GM12878 (cell line): ENCODE results near the gene UBC. TPM values are rescaled to one million over a fixed set of nuclear protein-coding genes. Genes with fewer than 3 reads are reported as not detected.

Experiments used
- ATAC-seq: fragments of 200-7000 bp; cut with Tn5 transposase; 3 replicates; pipeline ENCODE4 v1.9.1; 2020; ENCODE audit warnings: mild to moderate bottlenecking, moderate library complexity
- BruUV-seq: library from RNA; stranded (reverse); fragments of 400-500 nt; replicated peaks from 2 replicates; lab custom pipeline; 2021; lab: Mats Ljungman, UMichigan
- CTCF ChIA-PET: fragments of 300-600 bp; sonication (Branson Sonifier 250); formaldehyde crosslinking; extraction: SDS; loops from one replicate; lab custom pipeline; 2021; ENCODE audit warnings: inconsistent platforms; lab: Yijun Ruan, JAX
- POLR2A ChIA-PET: fragments of 350-600 bp; formaldehyde crosslinking; extraction: SDS; loops from one replicate; lab custom pipeline; 2021; ENCODE audit warnings: inconsistent platforms; lab: Charles Lee
- RAD21 ChIA-PET: fragments of 300-600 bp; sonication (Branson Sonifier 250); formaldehyde crosslinking; loops from one replicate; lab custom pipeline; 2023; ENCODE audit warnings: antibody characterized with exemption; ENCODE audit not compliant: unreplicated experiment; lab: Charles Lee
- SMC1A ChIA-PET: fragments of 300-600 bp; sonication (Branson Sonifier 250); formaldehyde crosslinking; loops from one replicate; lab custom pipeline; 2023; ENCODE audit not compliant: unreplicated experiment, uncharacterized antibody; lab: Charles Lee
- DNase-seq: peaks from one replicate; pipeline ENCODE4 v3.0.0-alpha.2; 2011; ENCODE audit warnings: low read depth, low spot score
- FAIRE-seq: peaks from 3 replicates; lab custom pipeline; 2011; peaks lifted over from hg19 to GRCh38; lab: Jason Lieb, UNC
- H2AFZ ChIP-seq: 2 replicates; pipeline ENCODE4 v1.6.0; 2011; ENCODE audit warnings: low read depth, low read length, control low read depth; ENCODE audit not compliant: control insufficient read depth
- H3K27ac ChIP-seq: 2 replicates; pipeline ENCODE4 v1.5.1; 2011; ENCODE audit warnings: control low read depth; ENCODE audit not compliant: control insufficient read depth, insufficient read depth
- H3K27me3 ChIP-seq, 2 experiments: replicated peaks in 1 of 2; 2 replicates each; pipeline versions ENCODE4 v1.6.0 to v1.6.1; 2011; ENCODE audit warnings: low read length in 1 of 2; ENCODE audit not compliant: control insufficient read depth in 2 of 2, insufficient read depth in 2 of 2
- H3K36me3 ChIP-seq, 2 experiments: 2 replicates each; pipeline ENCODE4 v1.5.1; 2011; ENCODE audit warnings: low read length in 1 of 2; ENCODE audit not compliant: control insufficient read depth in 2 of 2, insufficient read depth in 2 of 2
- H3K4me1 ChIP-seq: 2 replicates; pipeline ENCODE4 v1.6.1; 2011; ENCODE audit warnings: mild to moderate bottlenecking, low read length, moderate library complexity, mixed read lengths; ENCODE audit not compliant: control insufficient read depth, insufficient read depth
- H3K4me2 ChIP-seq: 2 replicates; pipeline ENCODE4 v1.6.0; 2011; ENCODE audit warnings: control low read depth; ENCODE audit not compliant: control insufficient read depth, insufficient read depth
- H3K4me3 ChIP-seq: fragments of 200-600 bp; sonication (generic); 2 replicates; pipeline ENCODE4 v1.5.1; 2016
- H3K79me2 ChIP-seq: 2 replicates; pipeline ENCODE4 v1.6.0; 2011; ENCODE audit warnings: low read length; ENCODE audit not compliant: control insufficient read depth, insufficient read depth
- H3K9ac ChIP-seq: 2 replicates; pipeline ENCODE4 v1.8.0; 2011; ENCODE audit warnings: low read length, control low read depth, mixed read lengths; ENCODE audit not compliant: control insufficient read depth, insufficient read depth
- H3K9me3 ChIP-seq: replicated peaks from 3 replicates; pipeline ENCODE4 v1.5.1; 2011; ENCODE audit warnings: mild to moderate bottlenecking, low read length; ENCODE audit not compliant: control insufficient read depth, insufficient read depth
- H4K20me1 ChIP-seq: 2 replicates; pipeline ENCODE4 v1.6.0; 2011; ENCODE audit not compliant: control insufficient read depth, insufficient read depth
- BCL11A ChIP-seq: IDR thresholded peaks from 2 replicates; pipeline ENCODE4 v1.6.1; 2011; ENCODE audit warnings: low read depth, low read length
- BMI1 ChIP-seq: fragments of 450-650 bp; IDR thresholded peaks from 2 replicates; pipeline ENCODE4 v1.6.1; 2016; ENCODE audit warnings: mild to moderate bottlenecking, moderate library complexity, borderline replicate concordance
- CTCF ChIP-seq, 3 experiments: IDR thresholded peaks in 2 of 3; conservative IDR thresholded peaks in 1 of 3; 2 replicates each; pipeline ENCODE4 v1.5.1; 2011; ENCODE audit warnings: low read depth in 3 of 3, low read length in 3 of 3, mild to moderate bottlenecking in 3 of 3, control low read depth in 2 of 3, moderate library complexity in 2 of 3, inconsistent platforms in 1 of 3, mixed read lengths in 1 of 3; ENCODE audit not compliant: control insufficient read depth in 2 of 3, insufficient read depth in 1 of 3; ENCODE audit errors: extremely low read depth in 1 of 3
- RELA ChIP-seq: fragments of 450-650 bp; IDR thresholded peaks from 2 replicates; pipeline ENCODE4 v1.8.0; 2014; ENCODE audit warnings: borderline replicate concordance; ENCODE audit not compliant: partially characterized antibody
- SRF ChIP-seq, 2 experiments: IDR thresholded peaks; 2 replicates each; pipeline ENCODE4 v1.6.1; 2011; ENCODE audit warnings: low read depth in 2 of 2, low read length in 2 of 2, mild to moderate bottlenecking in 1 of 2, moderate library complexity in 1 of 2
- TARDBP ChIP-seq: IDR thresholded peaks from 2 replicates; pipeline ENCODE4 v1.6.1; 2016; ENCODE audit warnings: borderline replicate concordance
- ZBTB40 ChIP-seq: fragments of 450-650 bp; IDR thresholded peaks from 2 replicates; pipeline ENCODE4 v1.6.1; 2016; ENCODE audit warnings: mild to moderate bottlenecking, moderate library complexity, borderline replicate concordance
- WGBS: methylation state at CpG from one replicate; pipeline ENCODE4 v1.1.6; 2016; ENCODE audit warnings: low lambda C conversion rate; ENCODE audit not compliant: insufficient replicate concordance, insufficient coverage; ENCODE audit errors: missing lambda C conversion rate; 5-methylcytosine and 5-hydroxymethylcytosine counted together
- in situ Hi-C: fragments of 300-500 bp; cut with MboI; formaldehyde crosslinking; loops from 9 replicates; pipeline ENCODE4 v1.14.3; 2018; ENCODE audit warnings: mixed read lengths
- intact Hi-C: fragments of 100-400 bp; cut with micrococcal nuclease; formaldehyde crosslinking; loops from one replicate; pipeline ENCODE4 v1.14.2; 2022; ENCODE audit not compliant: unreplicated experiment
- polyA plus RNA-seq, 11 experiments: library from polyadenylated mRNA; depleted of rRNA in 4 of 11; unstranded in 6 of 11; stranded (reverse) in 5 of 11; fragments of >200 nt; fragmentation: Nextera tagmentation in 4 of 11; fragmentation: Illumina TruSeq in 1 of 11; extraction: Ambion mirVana in 4 of 11; extraction: Trizol in 1 of 11; gene quantifications; 1 replicate in 1 of 11; 2 replicates in 10 of 11; pipeline versions ENCODE4 v1.2.1 to v1.2.3, GENCODE V29; 2011 to 2016; ENCODE audit warnings: inconsistent platforms in 2 of 11, missing spikeins in 2 of 11, low read depth in 1 of 11
- total RNA-seq, 4 experiments: library from RNA; depleted of rRNA in 3 of 4; stranded (reverse); fragments of >200 nt in 3 of 4; fragmentation: Illumina TruSeq in 1 of 4; extraction: Trizol in 1 of 4; gene quantifications; 2 replicates each; pipeline versions ENCODE4 v1.2.1 to v1.2.3, GENCODE V29; 2013 to 2021

The UBC gene
- total and polyA plus RNA-seq, 10 of the 15 experiments (the other 5 are each of a cell fraction or from before 2014, with no cell fraction given): 653 to 1,666 (median 874) TPM

GRCh38 chr12:124875803-124876132 is 38.7 kb downstream of the UBC start:
- 92% methylated on average over 2 of the region's 2 CpGs for WGBS
- no peaks in the 10 kb centered on the region for H3K27me3 ChIP-seq
- no peak overlapping the region for H3K4me3 ChIP-seq
- no peak for FAIRE-seq
- RAD21 ChIA-PET: no interaction called here
- TF ChIP-seq SRF (IDR thresholded peaks at IDR 0.05; ENCODE audit: low read depth in 2 of 2, low read length in 2 of 2) (no peak), CTCF (IDR thresholded peaks at IDR 0.05 in 2 of 3, conservative IDR thresholded peaks at IDR 0.05 in 1 of 3; ENCODE audit: control insufficient read depth in 2 of 3, extremely low read depth in 1 of 3, insufficient read depth in 1 of 3, low read depth in 3 of 3, low read length in 3 of 3) (no peak), ZBTB40 (peak; percentile 52; the same call in 1 of the 2 replicates), BCL11A (no peak), TARDBP (no peak), BMI1 (no peak), RELA (no peak)
- no peak for ATAC-seq
- in situ Hi-C loops (no loop called here), intact Hi-C loops (no loop called here)
- no peak overlapping the region for H3K4me2 ChIP-seq
- no peaks in the 10 kb centered on the region for H3K9me3 ChIP-seq
- no peaks in the 10 kb centered on the region for H3K36me3 ChIP-seq
- no peak overlapping the region for H3K9ac ChIP-seq
- H3K27ac ChIP-seq: no peak overlapping the region
- H3K79me2 ChIP-seq: no peaks in the 10 kb centered on the region
- SMC1A ChIA-PET: no interaction called here
- CTCF ChIA-PET: no interaction called here
- H2AFZ ChIP-seq: no peak overlapping the region
- POLR2A ChIA-PET: no interaction called here
- peaks cover 11% of the 10 kb centered on the region for H3K4me1 ChIP-seq
- H4K20me1 ChIP-seq: no peaks in the 10 kb centered on the region
- no TSS peak for BruUV-seq
- DNase-seq: no peak
